CD4-positive, alpha-beta T cell treated with Interleukin-17A for 4 hours (primary cell): Measurements from ENCODE around the gene ZBTB7B.
"Not testable (repeated sequence)": the region's sequence is repeated elsewhere in the genome, so short reads cannot be mapped to it uniquely, and the experiment has no call there.

Source experiments
- DNase-seq: peaks from one replicate; pipeline ENCODE4 v3.0.0-alpha.2; 2020; ENCODE audit warnings: mixed read lengths

Gene ZBTB7B

DNA sequence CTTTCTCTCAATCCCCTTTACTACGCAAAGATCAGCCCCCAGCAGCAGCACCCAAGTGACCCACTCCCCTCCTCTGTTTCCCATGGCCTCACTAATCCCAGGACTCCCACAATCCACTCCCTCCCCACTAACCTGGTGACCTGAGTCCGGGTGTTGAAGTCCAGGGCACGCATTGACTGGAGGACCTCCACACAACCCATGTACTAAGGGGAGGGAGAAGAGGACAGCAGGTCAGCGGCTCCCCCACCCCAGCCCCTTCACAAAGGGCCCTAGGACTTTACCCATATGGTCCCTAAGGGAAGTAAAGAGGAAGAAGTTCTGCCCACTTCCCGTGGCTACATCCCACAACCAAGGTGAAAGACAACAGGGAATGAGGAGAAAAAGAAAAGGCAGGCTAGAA lies 33.4 kb upstream of the ZBTB7B start:
- DNase-seq: no peak

DNA sequence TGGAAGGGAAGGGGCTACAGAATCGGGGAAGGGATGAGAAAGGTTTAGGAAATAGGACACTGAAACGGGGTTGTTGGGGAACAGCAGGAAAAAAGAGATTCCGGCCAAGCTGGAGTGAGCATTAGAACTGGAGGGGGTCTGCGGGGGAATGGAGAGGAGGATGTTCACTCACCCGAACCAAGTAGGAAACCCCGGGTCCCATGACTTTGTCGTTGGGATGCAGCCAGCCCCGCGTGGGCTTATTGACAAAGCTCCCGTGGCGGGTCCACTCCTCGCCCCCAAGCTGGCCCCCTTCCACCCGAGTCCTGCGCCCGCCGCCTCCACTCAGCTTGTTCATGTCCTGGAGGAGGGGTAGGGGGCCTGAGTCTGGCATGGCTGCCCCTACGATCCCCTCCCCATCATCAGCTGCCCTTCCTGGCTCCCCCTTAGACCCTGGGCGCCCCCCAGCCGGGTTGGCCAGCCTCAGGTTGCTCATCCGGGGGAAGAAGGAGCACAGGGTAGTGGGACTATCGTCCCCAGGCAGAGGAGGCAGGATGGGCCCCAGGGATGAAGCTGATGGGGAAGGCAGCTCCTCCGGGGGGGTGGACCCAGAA lies 32.6 kb upstream of the ZBTB7B start:
- no peak for DNase-seq

DNA sequence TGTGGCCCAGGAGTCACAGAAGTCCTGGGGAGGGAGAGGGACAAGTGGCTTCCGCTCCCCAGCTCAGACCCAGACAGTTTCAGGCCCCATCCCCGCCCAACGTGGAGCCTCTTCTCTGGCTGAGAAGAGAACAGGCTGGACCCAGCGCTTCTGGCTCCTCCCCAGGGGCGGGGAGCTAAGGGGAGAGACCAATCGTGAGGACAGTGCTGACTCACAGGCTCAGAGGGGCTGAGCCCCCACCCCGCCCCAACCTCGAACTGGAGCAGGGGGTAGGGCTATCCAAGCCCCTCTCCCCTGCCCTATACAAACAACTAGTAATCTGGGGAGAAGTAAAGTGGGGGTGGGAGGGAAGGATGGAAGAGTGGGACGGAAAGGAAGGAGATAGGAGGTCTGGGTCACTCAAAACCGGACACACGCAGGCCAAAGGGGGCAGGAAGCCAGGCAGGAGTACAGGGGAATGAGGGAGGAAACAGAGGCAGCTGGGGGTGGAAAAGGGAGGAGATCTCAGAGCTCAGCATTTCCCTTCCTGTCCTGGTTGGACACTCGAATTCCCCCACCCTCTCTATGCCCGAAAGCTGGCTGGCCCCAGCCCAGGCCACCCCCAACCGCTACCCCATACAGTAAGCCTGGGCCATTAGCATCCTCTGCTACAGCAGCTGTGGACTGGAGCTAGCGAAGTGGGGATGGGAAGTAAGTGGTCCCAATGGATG lies 31.8 kb upstream of the ZBTB7B start, which contains the start of gene SHC1:
TSS of gene SHC1 (minus strand) at position 117 of the 710 bp plus-strand sequence. CDS start 221 bp downstream, outside the sequence.
- peak; percentile 57 for DNase-seq

- DNase-seq: no peak
These were observed 31.1 kb upstream of the ZBTB7B start for GRCh38 chr1:154971341-154971998.

- no peak for DNase-seq
These were observed 30.4 kb upstream of the ZBTB7B start for GRCh38 chr1:154972213-154972516.

GRCh38 chr1:154972517-154973343 lies 29.9 kb upstream of the ZBTB7B start:
- no peak for DNase-seq

GRCh38 chr1:154973344-154974101 lies 29.1 kb upstream of the ZBTB7B start:
- peak; percentile 96 for DNase-seq

DNA sequence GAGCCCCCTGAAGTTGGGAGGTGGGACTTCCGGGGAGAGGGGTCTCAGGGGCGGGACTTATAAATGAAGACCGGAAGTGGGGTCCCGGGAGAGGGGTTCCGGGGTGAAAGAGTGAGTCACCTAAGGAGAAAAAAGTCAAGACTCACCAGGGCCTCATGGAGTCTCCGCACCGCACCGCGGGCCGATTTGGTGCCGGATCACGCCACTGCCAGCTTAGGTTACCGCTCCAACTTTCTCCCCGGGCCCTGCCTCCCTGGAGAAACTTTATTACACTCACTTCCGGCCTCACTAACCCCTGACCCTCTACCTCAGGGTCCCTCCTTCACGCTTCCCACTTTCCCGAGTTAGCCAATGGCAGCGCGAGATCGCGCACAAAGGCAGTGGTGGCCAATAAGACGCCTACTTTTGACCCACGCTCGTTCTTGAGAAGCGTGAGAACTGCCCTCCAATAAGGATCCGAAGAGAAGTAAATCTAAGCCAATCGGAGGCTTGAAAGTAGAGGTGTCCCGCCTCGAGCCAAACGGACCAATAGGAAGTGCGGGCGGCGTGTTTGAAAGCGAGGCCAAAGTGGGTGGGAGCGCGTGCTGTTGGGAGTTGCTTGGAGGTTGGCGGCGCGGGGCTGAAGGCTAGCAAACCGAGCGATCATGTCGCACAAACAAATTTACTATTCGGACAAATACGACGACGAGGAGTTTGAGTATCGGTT lies 28.3 kb upstream of the ZBTB7B start, which contains the start of gene CKS1B:
TSS of gene CKS1B (plus strand) at position 580 of the 706 bp plus-strand sequence. CDS start at position 645, 65 bp downstream.
- peak; percentile 96 for DNase-seq

DNA sequence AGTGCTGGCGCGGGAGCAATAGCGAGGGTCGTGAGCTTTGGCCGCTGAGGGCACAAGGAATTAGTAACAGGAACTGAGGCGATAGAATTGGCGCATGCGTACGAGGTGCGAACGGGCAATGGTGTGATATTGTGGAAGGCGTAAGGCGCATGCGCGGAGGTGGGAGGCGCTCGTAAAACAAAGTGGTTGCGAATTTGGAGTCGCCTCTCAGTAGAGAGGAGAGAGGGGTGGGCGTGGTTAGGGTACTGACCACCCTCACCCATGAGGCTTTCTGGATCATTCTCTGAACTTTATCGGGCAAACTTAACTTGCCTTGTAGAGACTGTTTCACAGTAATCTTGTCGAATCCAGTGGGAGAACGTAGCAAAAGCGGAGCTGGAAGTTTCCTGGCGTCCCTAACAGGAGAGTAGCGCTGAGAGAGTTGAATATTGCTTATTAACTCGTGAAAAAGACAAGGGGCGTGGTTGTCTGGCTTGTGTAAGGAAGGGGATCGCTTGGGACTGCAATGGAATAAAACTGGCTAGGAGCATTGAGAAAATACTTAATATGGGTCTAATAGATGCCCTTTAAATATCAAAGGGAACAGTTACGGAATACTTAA lies 27.7 kb upstream of the ZBTB7B start:
- peak; percentile 97 for DNase-seq

GRCh38 chr1:154975409-154976059 lies 27.1 kb upstream of the ZBTB7B start:
- DNase-seq: peak; percentile 59

GRCh38 chr1:154977762-154978161 lies 24.8 kb upstream of the ZBTB7B start:
- DNase-seq: not testable (repeated sequence)

DNA sequence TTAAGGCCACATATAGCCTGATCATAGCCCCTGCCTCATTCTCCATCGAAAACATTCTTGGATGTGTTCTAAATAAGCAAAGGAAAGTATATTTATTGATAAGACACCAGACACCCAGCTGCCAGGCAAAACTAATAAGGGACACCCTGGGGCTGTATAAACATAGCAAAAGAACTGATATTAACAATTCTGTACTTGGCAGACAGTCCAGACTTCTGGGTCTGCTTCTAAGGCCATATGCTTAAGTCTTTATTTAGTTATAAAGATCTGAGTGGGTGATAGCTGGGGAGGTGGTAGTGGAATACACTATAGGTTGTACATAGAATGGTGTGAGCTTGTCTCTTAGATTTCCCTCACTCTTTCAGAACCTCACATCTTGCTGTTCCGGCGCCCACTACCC lies 24.2 kb upstream of the ZBTB7B start:
- no peak for DNase-seq

GRCh38 chr1:154982341-154982740 lies 20.3 kb upstream of the ZBTB7B start:
- no peak for DNase-seq

DNA sequence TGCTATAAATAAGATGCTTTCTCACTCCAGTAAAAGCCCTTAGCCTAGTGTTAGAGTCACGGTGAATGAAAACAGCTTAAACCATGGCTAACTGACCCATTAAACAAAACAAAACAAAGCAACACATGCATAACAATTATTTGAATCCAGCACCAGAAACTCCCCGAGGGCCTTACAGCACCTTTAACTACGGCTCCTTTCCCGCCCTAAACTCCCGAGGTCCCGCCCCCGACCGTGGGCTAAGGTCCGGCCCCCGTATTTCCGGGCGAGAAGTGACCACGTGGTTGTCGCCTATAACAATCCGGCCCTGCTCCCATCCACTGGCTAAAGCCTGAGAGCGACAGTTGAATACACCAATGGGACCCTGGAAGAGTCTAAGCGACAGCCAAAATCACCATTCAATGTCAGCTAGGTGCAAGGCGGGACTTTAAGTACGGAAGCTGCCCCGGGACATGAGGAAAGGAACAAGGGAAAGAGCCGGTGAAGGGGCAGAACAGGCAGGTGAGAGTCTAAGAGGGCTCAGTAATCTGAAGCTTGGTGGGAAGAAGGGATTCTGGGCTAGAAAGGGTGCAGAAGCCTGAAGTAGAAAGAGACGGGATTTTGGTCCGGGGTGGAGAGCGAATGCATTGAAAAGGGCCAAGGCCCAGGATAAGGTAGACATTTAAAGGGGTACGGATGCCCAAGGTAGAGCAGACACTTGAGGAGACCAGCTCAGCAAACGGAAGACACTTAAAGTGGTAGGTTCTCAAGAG lies 19.5 kb upstream of the ZBTB7B start, which contains the start of gene FLAD1:
TSS of gene FLAD1 (plus strand) at position 448 of the 752 bp plus-strand sequence. CDS start 351 bp downstream, outside the sequence.
- DNase-seq: peak; percentile 95

GRCh38 chr1:154983776-154984466 lies 18.7 kb upstream of the ZBTB7B start:
- no peak for DNase-seq

DNA sequence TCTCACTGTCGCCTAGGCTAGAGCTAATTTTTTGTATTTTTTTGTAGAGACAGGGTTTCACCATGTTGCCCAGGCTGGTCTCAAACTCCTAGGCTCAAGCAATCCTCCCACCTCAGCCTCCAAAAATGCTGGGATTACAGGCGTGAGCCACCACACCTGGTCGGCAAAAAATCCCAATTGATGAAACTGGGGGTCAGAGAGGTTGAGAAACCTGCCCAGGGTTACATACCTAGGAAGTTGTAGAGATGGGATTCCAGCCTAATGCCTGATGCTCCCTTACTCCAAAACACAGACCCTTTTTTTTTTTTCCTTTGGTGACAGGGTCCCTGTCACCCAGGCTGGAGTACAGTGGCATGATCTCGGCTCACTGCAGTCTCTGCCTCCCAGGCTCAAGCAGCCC lies 15.9 kb upstream of the ZBTB7B start:
- DNase-seq: not testable (repeated sequence)

GRCh38 chr1:154987326-154987725 lies 15.3 kb upstream of the ZBTB7B start:
- DNase-seq: no peak

GRCh38 chr1:154988058-154988954 lies 14.3 kb upstream of the ZBTB7B start:
- peak; percentile 38 for DNase-seq
